ENCODE data around the gene ADAM12. TPM values are rescaled to one million over a fixed set of nuclear protein-coding genes. Genes with fewer than 3 reads are reported as not detected.
A peak's percentile ranks its signal among the peaks of the same experiment; 100 is the strongest.

The ADAM12 gene
- polyA plus RNA-seq, 1 of the 3 experiments (the other 2 are of a cell fraction): 25.0 TPM

GRCh38 chr10:126331101-126331500, 57.2 kb downstream of the ADAM12 start (continued):
- TF ChIP-seq CHD2 (IDR thresholded peaks at IDR 0.05; ENCODE audit: low read length, partially characterized antibody) (no peak), RCOR1 (IDR thresholded peaks at IDR 0.05; ENCODE audit: low read length) (no peak), RFX5 (IDR thresholded peaks at IDR 0.05; ENCODE audit: low read length) (no peak), IRF3 (IDR thresholded peaks at IDR 0.05; ENCODE audit: low read depth, low read length) (no peak), TCF12 (IDR thresholded peaks at IDR 0.05) (peak; percentile 18; the same call in 1 of the 2 replicates), MXI1 (IDR thresholded peaks at IDR 0.05; ENCODE audit: low read depth, low read length) (no peak), NRF1 (IDR thresholded peaks at IDR 0.05; ENCODE audit: low read depth, low read length) (no peak), FOSL2 (IDR thresholded peaks at IDR 0.05; ENCODE audit: borderline replicate concordance, low read depth) (peak; percentile 10; the same call in 1 of the 2 replicates), FOXJ3 (CRISPR knock-in tag; IDR thresholded peaks at IDR 0.05) (no peak), JUND (IDR thresholded peaks at IDR 0.05) (peak; percentile 44), USF2 (IDR thresholded peaks at IDR 0.05; ENCODE audit: borderline replicate concordance, low read depth, low read length) (no peak), RXRA (IDR thresholded peaks at IDR 0.05; ENCODE audit: borderline replicate concordance, low read depth) (no peak), GATA2 (CRISPR knock-in tag; IDR thresholded peaks at IDR 0.05) (no peak), SMC3 (IDR thresholded peaks at IDR 0.05; ENCODE audit: low read depth, low read length) (no peak)
- TF ChIP-seq, protein P1, sequence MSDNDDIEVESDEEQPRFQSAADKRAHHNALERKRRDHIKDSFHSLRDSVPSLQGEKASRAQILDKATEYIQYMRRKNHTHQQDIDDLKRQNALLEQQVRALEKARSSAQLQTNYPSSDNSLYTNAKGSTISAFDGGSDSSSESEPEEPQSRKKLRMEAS (IDR thresholded peaks at IDR 0.05; ENCODE audit: low read depth): no peak
- TF ChIP-seq, protein P2, sequence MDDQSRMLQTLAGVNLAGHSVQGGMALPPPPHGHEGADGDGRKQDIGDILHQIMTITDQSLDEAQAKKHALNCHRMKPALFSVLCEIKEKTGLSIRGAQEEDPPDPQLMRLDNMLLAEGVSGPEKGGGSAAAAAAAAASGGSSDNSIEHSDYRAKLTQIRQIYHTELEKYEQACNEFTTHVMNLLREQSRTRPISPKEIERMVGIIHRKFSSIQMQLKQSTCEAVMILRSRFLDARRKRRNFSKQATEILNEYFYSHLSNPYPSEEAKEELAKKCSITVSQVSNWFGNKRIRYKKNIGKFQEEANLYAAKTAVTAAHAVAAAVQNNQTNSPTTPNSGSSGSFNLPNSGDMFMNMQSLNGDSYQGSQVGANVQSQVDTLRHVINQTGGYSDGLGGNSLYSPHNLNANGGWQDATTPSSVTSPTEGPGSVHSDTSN (IDR thresholded peaks at IDR 0.05): peak; percentile 50

- TF ChIP-seq RCOR1 (IDR thresholded peaks at IDR 0.05; ENCODE audit: low read length) (no peak), SMC3 (IDR thresholded peaks at IDR 0.05; ENCODE audit: low read depth, low read length) (no peak), POLR2AphosphoS5 (IDR thresholded peaks at IDR 0.05; ENCODE audit: low read depth, low read length) (no peak), TAF1 (IDR thresholded peaks at IDR 0.05; ENCODE audit: borderline replicate concordance, low read depth, low read length) (no peak), CHD2 (IDR thresholded peaks at IDR 0.05; ENCODE audit: low read length, partially characterized antibody) (no peak), ELF1 (IDR thresholded peaks at IDR 0.05) (no peak), NRF1 (IDR thresholded peaks at IDR 0.05; ENCODE audit: low read depth, low read length) (no peak), IRF3 (IDR thresholded peaks at IDR 0.05; ENCODE audit: low read depth, low read length) (no peak), GABPA (IDR thresholded peaks at IDR 0.05; ENCODE audit: low read depth) (no peak), MEF2A (IDR thresholded peaks at IDR 0.05; ENCODE audit: borderline replicate concordance, low read depth) (no peak), FOXJ3 (CRISPR knock-in tag; IDR thresholded peaks at IDR 0.05) (no peak), MXI1 (IDR thresholded peaks at IDR 0.05; ENCODE audit: low read depth, low read length) (no peak), FOXM1 (IDR thresholded peaks at IDR 0.05; ENCODE audit: low read depth) (no peak), NFIC (IDR thresholded peaks at IDR 0.05; ENCODE audit: borderline replicate concordance) (no peak), TCF12 (IDR thresholded peaks at IDR 0.05) (no peak), EP300 (IDR thresholded peaks at IDR 0.05; ENCODE audit: borderline replicate concordance in 1 of 2, low read depth in 1 of 2, low read length in 1 of 2) (no peak)
- TF ChIP-seq, protein P1 (IDR thresholded peaks at IDR 0.05; ENCODE audit: low read depth): no peak
- TF ChIP-seq, protein P3, sequence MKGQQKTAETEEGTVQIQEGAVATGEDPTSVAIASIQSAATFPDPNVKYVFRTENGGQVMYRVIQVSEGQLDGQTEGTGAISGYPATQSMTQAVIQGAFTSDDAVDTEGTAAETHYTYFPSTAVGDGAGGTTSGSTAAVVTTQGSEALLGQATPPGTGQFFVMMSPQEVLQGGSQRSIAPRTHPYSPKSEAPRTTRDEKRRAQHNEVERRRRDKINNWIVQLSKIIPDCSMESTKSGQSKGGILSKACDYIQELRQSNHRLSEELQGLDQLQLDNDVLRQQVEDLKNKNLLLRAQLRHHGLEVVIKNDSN (IDR thresholded peaks at IDR 0.05; ENCODE audit: borderline replicate concordance, low read depth): no peak
- DNase-seq: no peak
- Histone ChIP-seq H2AFZ (ENCODE audit: low read depth) (no peak overlapping the region), H3K27me3 (ENCODE audit: insufficient read depth) (no peaks in the 10 kb centered on the region), H4K20me1 (ENCODE audit: insufficient read depth) (no peaks in the 10 kb centered on the region), H3K9me3 (no peaks in the 10 kb centered on the region), H3K79me2 (ENCODE audit: insufficient read depth) (no peaks in the 10 kb centered on the region), H3F3A (replicated peaks; ENCODE audit: insufficient read depth) (no peaks in the 10 kb centered on the region), H3K36me3 (replicated peaks in 1 of 2; ENCODE audit: control insufficient read depth in 1 of 2, insufficient read depth in 2 of 2, low read length in 1 of 2) (no peaks in the 10 kb centered on the region), H3K9me2 (no peaks in the 10 kb centered on the region), H3K27ac (ENCODE audit: low read depth in 2 of 2, low read length in 1 of 2) (no peak overlapping the region), H3K4me3 (ENCODE audit: low read depth in 2 of 2, low read length in 1 of 2) (no peak overlapping the region), H3K9ac (no peak overlapping the region), H3K4me1 (ENCODE audit: control insufficient read depth in 1 of 2, insufficient read depth in 2 of 2, low read depth in 1 of 2, low read length in 1 of 2) (peaks cover 0 to 18% of the 10 kb centered on the region in 2 experiments; a peak in 2 of 4 replicates), H3K4me2 (no peak overlapping the region)
- ChIA-PET CTCF (interaction anchor here (1.9 kb wide), 1 partner anchor 62 kb away, joined by 5 read pairs; no protein-coding TSS in a partner anchor), POLR2A (no interaction called here)
- 81% methylated on average over 6 of the region's 6 CpGs for WGBS (ENCODE audit: low lambda C conversion rate)
Measured at GRCh38 chr10:126324826-126325225, 63.5 kb downstream of the ADAM12 start.

Data from SK-N-SH (cell line).